ENCODE data around the gene DISP3. TPM values are rescaled to one million over a fixed set of nuclear protein-coding genes. Genes with fewer than 3 reads are reported as not detected.

DISP3 gene
- total RNA-seq, 2 donors from 2014 or later, result 0.05 to 0.06 TPM

DNA sequence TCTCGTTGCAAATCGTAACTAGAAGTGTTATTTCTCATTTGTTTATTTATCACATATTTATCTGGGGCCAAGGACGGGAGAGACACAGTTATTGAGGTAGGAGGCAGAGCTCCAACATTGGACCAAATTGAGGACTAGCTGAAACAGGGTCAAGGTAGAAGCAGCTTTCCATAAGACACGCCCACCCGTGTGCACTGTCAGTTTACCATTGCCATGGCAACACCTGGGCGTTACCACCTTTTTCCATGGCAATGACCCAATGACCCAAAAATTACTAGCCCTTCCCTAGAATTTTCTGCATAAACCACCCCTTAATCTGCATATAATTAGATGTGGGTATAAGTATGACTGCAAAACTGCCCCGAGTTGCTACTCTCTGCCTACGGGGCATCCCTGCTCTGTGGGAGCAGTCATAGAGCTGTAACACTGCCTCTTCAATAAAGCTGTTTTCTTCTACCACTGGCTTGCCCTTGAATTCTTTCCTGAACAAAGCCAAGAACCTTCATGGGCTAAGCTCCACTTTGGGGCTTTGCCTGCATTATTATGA lies 102.6 kb downstream of the DISP3 start:
- DNase-seq, result no peak
- intact Hi-C loops (cut with DNase I), result no loop called here
- no peak for ATAC-seq

DNA sequence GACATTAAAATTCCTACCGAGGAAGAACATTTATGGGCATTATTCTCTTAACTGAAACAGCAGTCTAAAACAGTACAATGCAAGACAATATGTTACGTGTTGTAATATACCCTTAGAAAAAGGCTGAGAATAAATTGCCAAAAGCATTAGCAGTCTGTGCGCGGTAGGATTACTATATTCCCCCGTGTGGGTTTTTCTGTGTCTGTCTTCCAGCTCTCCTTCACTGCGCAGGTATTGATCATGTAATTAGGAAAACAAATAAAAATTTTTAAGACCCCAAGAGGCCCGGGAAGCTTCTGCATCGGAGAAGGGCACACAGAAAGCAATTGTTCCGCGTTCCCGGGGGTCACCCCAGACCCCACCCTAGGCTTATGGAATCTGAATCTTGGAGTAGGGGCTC lies 106.4 kb downstream of the DISP3 start:
- DNase-seq, result no peak

More for the DNA sequence above, 106.4 kb downstream of the DISP3 start:
- intact Hi-C loops (cut with DNase I), result no loop called here
- ATAC-seq, result no peak

Other genes starting within 250 kb of the DISP3 start
- gene MTOR, start 216.6 kb upstream of the DISP3 start, total RNA-seq, result 10 to 100 TPM; 29.3 to 34.1 TPM
- 10 to 100 TPM in 1 of 2 donors, 1 to 10 TPM in 1; 8.5 to 13.7 TPM for gene UBIAD1, start 206.0 kb upstream of the DISP3 start, total RNA-seq
- gene FBXO2, start 175.3 kb downstream of the DISP3 start, total RNA-seq, result 1 to 10 TPM; 3.9 to 7.9 TPM
- gene FBXO44, start 175.7 kb downstream of the DISP3 start, total RNA-seq, result 10 to 100 TPM; 18.7 to 22.3 TPM
- gene FBXO6, start 185.0 kb downstream of the DISP3 start, total RNA-seq, result 1 to 10 TPM; 6.1 to 7.4 TPM
- gene MAD2L2, start 202.0 kb downstream of the DISP3 start, total RNA-seq, result 10 to 100 TPM; 20.0 to 24.0 TPM
- gene DRAXIN, start 212.6 kb downstream of the DISP3 start, total RNA-seq, result under 1 TPM in 1 of 2 donors, not detected in 1; 0.06 TPM